ENCODE measurements around the gene SLC26A8.
"Not testable (repeated sequence)": the region's sequence is repeated elsewhere in the genome, so short reads cannot be mapped to it uniquely, and the experiment has no call there.

Gene SLC26A8

GRCh38 chr6:35936681-35937359 is 87.6 kb downstream of the SLC26A8 start:
- H3K36me3 ChIP-seq (ENCODE audit: insufficient read depth, low read length): no peaks in the 10 kb centered on the region
- no peaks in the 10 kb centered on the region for H3K4me1 ChIP-seq (ENCODE audit: insufficient read depth, low read length)
- H3K9me3 ChIP-seq (ENCODE audit: control insufficient read depth, insufficient read depth, low read length): peaks cover 3% of the 10 kb centered on the region; the same call in 1 of the 2 replicates
- H3K9ac ChIP-seq (ENCODE audit: low read depth, low read length): no peak overlapping the region

- Histone ChIP-seq H3K36me3 (ENCODE audit: insufficient read depth, low read length) (no peaks in the 10 kb centered on the region), H3K9ac (ENCODE audit: low read depth, low read length) (no peak overlapping the region), H3K4me1 (ENCODE audit: insufficient read depth, low read length) (no peaks in the 10 kb centered on the region; the same call in 1 of the 2 replicates), H3K9me3 (ENCODE audit: control insufficient read depth, insufficient read depth, low read length) (peaks cover 3% of the 10 kb centered on the region; the same call in 1 of the 2 replicates)
Observed at GRCh38 chr6:35935469-35935868, 89.0 kb downstream of the SLC26A8 start.

- Histone ChIP-seq H3K36me3 (ENCODE audit: insufficient read depth, low read length) (no peaks in the 10 kb centered on the region), H3K9me3 (ENCODE audit: control insufficient read depth, insufficient read depth, low read length) (peaks cover 3% of the 10 kb centered on the region; the same call in 1 of the 2 replicates)
Observed at GRCh38 chr6:35933844-35934243, 90.6 kb downstream of the SLC26A8 start.

GRCh38 chr6:35931873-35932272 is 92.6 kb downstream of the SLC26A8 start:
- not testable (repeated sequence) for H3K4me1 ChIP-seq (ENCODE audit: insufficient read depth, low read length); H3K36me3 ChIP-seq (ENCODE audit: insufficient read depth, low read length); H3K9ac ChIP-seq (ENCODE audit: low read depth, low read length); H3K9me3 ChIP-seq (ENCODE audit: control insufficient read depth, insufficient read depth, low read length)

More at GRCh38 chr6:35933844-35934243, 90.6 kb downstream of the SLC26A8 start:
- no peaks in the 10 kb centered on the region; the same call in 1 of the 2 replicates for H3K4me1 ChIP-seq (ENCODE audit: insufficient read depth, low read length)
- no peak overlapping the region for H3K9ac ChIP-seq (ENCODE audit: low read depth, low read length)

GRCh38 chr6:35931120-35931561 is 93.3 kb downstream of the SLC26A8 start:
- Histone ChIP-seq H3K4me1 (ENCODE audit: insufficient read depth, low read length) (no peaks in the 10 kb centered on the region; the same call in 1 of the 2 replicates), H3K9me3 (ENCODE audit: control insufficient read depth, insufficient read depth, low read length) (0 out of 2 replicates have a peak, but pooled peaks cover 3% of the 10 kb centered on the region), H3K36me3 (ENCODE audit: insufficient read depth, low read length) (no peaks in the 10 kb centered on the region), H3K9ac (ENCODE audit: low read depth, low read length) (peak overlapping the region; percentile 63)

- Histone ChIP-seq H3K4me1 (ENCODE audit: insufficient read depth, low read length) (no peaks in the 10 kb centered on the region; the same call in 1 of the 2 replicates), H3K9ac (ENCODE audit: low read depth, low read length) (no peak overlapping the region), H3K36me3 (ENCODE audit: insufficient read depth, low read length) (no peaks in the 10 kb centered on the region), H3K9me3 (ENCODE audit: control insufficient read depth, insufficient read depth, low read length) (0 out of 2 replicates have a peak, but pooled peaks cover 3% of the 10 kb centered on the region)
Observed at GRCh38 chr6:35929601-35930000, 94.8 kb downstream of the SLC26A8 start.

- H3K9me3 ChIP-seq (ENCODE audit: control insufficient read depth, insufficient read depth, low read length): no peaks in the 10 kb centered on the region
- no peaks in the 10 kb centered on the region; the same call in 1 of the 2 replicates for H3K4me1 ChIP-seq (ENCODE audit: insufficient read depth, low read length)
Observed at GRCh38 chr6:35926509-35927215, 97.8 kb downstream of the SLC26A8 start.

GRCh38 chr6:35925961-35926360 is 98.5 kb downstream of the SLC26A8 start:
- Histone ChIP-seq H3K4me1 (ENCODE audit: insufficient read depth, low read length) (no peaks in the 10 kb centered on the region; the same call in 1 of the 2 replicates), H3K9ac (ENCODE audit: low read depth, low read length) (no peak overlapping the region), H3K9me3 (ENCODE audit: control insufficient read depth, insufficient read depth, low read length) (no peaks in the 10 kb centered on the region), H3K36me3 (ENCODE audit: insufficient read depth, low read length) (no peaks in the 10 kb centered on the region)

More at GRCh38 chr6:35926509-35927215, 97.8 kb downstream of the SLC26A8 start:
- H3K36me3 ChIP-seq (ENCODE audit: insufficient read depth, low read length): no peaks in the 10 kb centered on the region
- H3K9ac ChIP-seq (ENCODE audit: low read depth, low read length): no peak overlapping the region

- Histone ChIP-seq H3K9me3 (ENCODE audit: control insufficient read depth, insufficient read depth, low read length) (no peaks in the 10 kb centered on the region), H3K36me3 (ENCODE audit: insufficient read depth, low read length) (no peaks in the 10 kb centered on the region), H3K9ac (ENCODE audit: low read depth, low read length) (no peak overlapping the region), H3K4me1 (ENCODE audit: insufficient read depth, low read length) (no peaks in the 10 kb centered on the region)
Observed at GRCh38 chr6:35924146-35924545, 100.3 kb downstream of the SLC26A8 start.

GRCh38 chr6:35922139-35922554 is 102.3 kb downstream of the SLC26A8 start:
- Histone ChIP-seq H3K9me3 (ENCODE audit: control insufficient read depth, insufficient read depth, low read length) (no peaks in the 10 kb centered on the region), H3K36me3 (ENCODE audit: insufficient read depth, low read length) (0 out of 2 replicates have a peak, but pooled peaks cover 1% of the 10 kb centered on the region), H3K9ac (ENCODE audit: low read depth, low read length) (no peak overlapping the region), H3K4me1 (ENCODE audit: insufficient read depth, low read length) (no peaks in the 10 kb centered on the region; the same call in 1 of the 2 replicates)

GRCh38 chr6:35920793-35921732 is 103.4 kb downstream of the SLC26A8 start, which contains the start of gene SRPK1:
TSS of gene SRPK1 (minus strand) at chr6:35921098. CDS start at chr6:35921056, 42 bp downstream.
- Histone ChIP-seq H3K36me3 (ENCODE audit: insufficient read depth, low read length) (0 out of 2 replicates have a peak, but pooled peaks cover 4% of the 10 kb centered on the region), H3K9me3 (ENCODE audit: control insufficient read depth, insufficient read depth, low read length) (no peaks in the 10 kb centered on the region), H3K4me1 (ENCODE audit: insufficient read depth, low read length) (no peaks in the 10 kb centered on the region; the same call in 1 of the 2 replicates), H3K9ac (ENCODE audit: low read depth, low read length) (peak within 1 kb of the TSS; percentile 85)

- Histone ChIP-seq H3K9ac (ENCODE audit: low read depth, low read length) (peak overlapping the region; percentile 70), H3K36me3 (ENCODE audit: insufficient read depth, low read length) (0 out of 2 replicates have a peak, but pooled peaks cover 4% of the 10 kb centered on the region), H3K9me3 (ENCODE audit: control insufficient read depth, insufficient read depth, low read length) (no peaks in the 10 kb centered on the region), H3K4me1 (ENCODE audit: insufficient read depth, low read length) (no peaks in the 10 kb centered on the region; the same call in 1 of the 2 replicates)
Observed at GRCh38 chr6:35919827-35920751, 104.4 kb downstream of the SLC26A8 start.
